SU-DHL-6 (cell line): ENCODE data around the gene DLGAP3.

Source experiments
- H2AFZ ChIP-seq: fragments of 200-600 bp; sonication (generic); 2 replicates; pipeline ENCODE4 v1.6.1; 2014; ENCODE audit warnings: low read depth, mild to moderate bottlenecking, moderate library complexity, mixed read lengths, antibody characterized with exemption, low read length; ENCODE audit not compliant: severe bottlenecking
- H3F3A ChIP-seq: fragments of 200-600 bp; shearing (Covaris generic); 2 replicates; pipeline ENCODE4 v1.6.0; 2016; ENCODE audit warnings: antibody characterized with exemption, mild to moderate bottlenecking; ENCODE audit not compliant: insufficient read depth
- H3K27ac ChIP-seq: fragments of 200-600 bp; sonication (generic); 2 replicates; pipeline ENCODE4 v1.5.1; 2016; ENCODE audit warnings: low read depth, mild to moderate bottlenecking, low read length, moderate library complexity, mixed read lengths
- H3K27me3 ChIP-seq: fragments of 200-600 bp; sonication (generic), shearing (Covaris generic); 2 replicates; pipeline ENCODE4 v1.6.0; 2014; ENCODE audit warnings: mild to moderate bottlenecking, low read length
- H3K36me3 ChIP-seq: fragments of 200-600 bp; sonication (generic); 2 replicates; pipeline ENCODE4 v1.6.1; 2014; ENCODE audit warnings: mild to moderate bottlenecking, low read length, mixed read lengths
- H3K4me2 ChIP-seq: fragments of 300-600, 200-600 bp; shearing (Covaris generic), sonication (generic); 2 replicates; pipeline ENCODE4 v1.6.0; 2014; ENCODE audit warnings: low read length, low read depth, mild to moderate bottlenecking; ENCODE audit not compliant: poor library complexity, severe bottlenecking
- H3K4me3 ChIP-seq: fragments of 200-600 bp; sonication (generic); 2 replicates; pipeline ENCODE4 v1.5.1; 2014; ENCODE audit warnings: antibody characterized with exemption, low read length, mild to moderate bottlenecking, mixed read lengths; ENCODE audit not compliant: insufficient read depth, poor library complexity, severe bottlenecking
- H3K79me2 ChIP-seq: fragments of 200-600 bp; sonication (generic); 2 replicates; pipeline ENCODE4 v1.6.1; 2014; ENCODE audit warnings: mild to moderate bottlenecking, low read length, moderate library complexity; ENCODE audit not compliant: insufficient read depth
- H3K9ac ChIP-seq: fragments of 200-600 bp; sonication (generic); 2 replicates; pipeline ENCODE4 v1.7.0; 2014; ENCODE audit warnings: mild to moderate bottlenecking, low read length
- H3K9me2 ChIP-seq: fragments of 200-600 bp; sonication (generic); replicated peaks from 2 replicates; pipeline ENCODE4 v1.6.1; 2014; ENCODE audit warnings: low read length; ENCODE audit not compliant: insufficient read depth
- H3K9me3 ChIP-seq: fragments of 200-600 bp; sonication (generic); 2 replicates; pipeline ENCODE4 v1.6.1; 2014; ENCODE audit warnings: low read length, mixed read lengths; ENCODE audit not compliant: insufficient read depth
- H4K20me1 ChIP-seq: fragments of 200-600 bp; sonication (generic); 2 replicates; pipeline ENCODE4 v1.6.1; 2014; ENCODE audit warnings: low read depth, mild to moderate bottlenecking, antibody characterized with exemption, low read length, moderate library complexity, mixed read lengths
- CTCF ChIP-seq: fragments of 200-600 bp; sonication (generic); IDR thresholded peaks from one replicate; pipeline ENCODE4 v1.5.1; 2017; ENCODE audit warnings: antibody characterized with exemption, mild to moderate bottlenecking, low read length, moderate library complexity; ENCODE audit not compliant: insufficient read depth, poor library complexity, severe bottlenecking
- EZH2phosphoT487 ChIP-seq: fragments of 200-600 bp; sonication (generic), shearing (Covaris generic); conservative IDR thresholded peaks from 2 replicates; pipeline ENCODE4 v1.6.1; 2018; ENCODE audit warnings: mild to moderate bottlenecking, antibody characterized with exemption, low read length, moderate library complexity, mixed read lengths

The DLGAP3 gene

GRCh38 chr1:34976384-34977209, 47.1 kb upstream of the DLGAP3 start:
- no peaks in the 10 kb centered on the region for H3F3A ChIP-seq
- no peak overlapping the region for H3K9ac ChIP-seq
- H3K36me3 ChIP-seq: peaks cover 4% of the 10 kb centered on the region; the same call in 1 of the 2 replicates
- H3K27me3 ChIP-seq: no peaks in the 10 kb centered on the region
- no peak overlapping the region for H3K27ac ChIP-seq
- H3K9me2 ChIP-seq: no peaks in the 10 kb centered on the region
- no peak overlapping the region for H3K4me2 ChIP-seq
- no peaks in the 10 kb centered on the region for H3K79me2 ChIP-seq
- H3K4me3 ChIP-seq: no peak overlapping the region
- no peaks in the 10 kb centered on the region for H4K20me1 ChIP-seq
- TF ChIP-seq CTCF (no peak), EZH2phosphoT487 (no peak)
- no peak overlapping the region for H2AFZ ChIP-seq
- H3K9me3 ChIP-seq: no peaks in the 10 kb centered on the region

DNA sequence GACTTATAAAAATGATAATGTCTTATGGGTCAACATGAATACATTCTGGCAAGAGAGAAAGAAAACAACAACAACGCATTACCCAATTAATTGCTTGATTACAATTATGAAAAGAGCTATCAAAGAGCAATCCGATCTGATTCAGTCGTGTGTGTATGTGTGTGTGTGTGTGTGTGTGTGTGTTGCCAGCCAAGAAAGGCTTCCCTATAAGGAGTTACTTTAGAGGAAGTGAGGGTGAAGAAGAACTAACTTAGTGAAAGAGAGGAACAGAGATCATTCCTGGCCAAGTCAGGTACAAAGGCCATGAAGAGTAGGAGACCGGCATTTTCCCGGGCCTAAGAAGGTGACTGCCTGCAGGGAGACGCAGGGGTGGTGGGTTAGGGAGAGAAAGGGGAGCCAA, 46.3 kb upstream of the DLGAP3 start:
- Histone ChIP-seq H2AFZ (no peak overlapping the region), H3K27me3 (no peaks in the 10 kb centered on the region), H4K20me1 (no peaks in the 10 kb centered on the region), H3K4me3 (no peak overlapping the region), H3K9ac (no peak overlapping the region), H3K27ac (no peak overlapping the region), H3K9me2 (no peaks in the 10 kb centered on the region), H3F3A (no peaks in the 10 kb centered on the region), H3K79me2 (no peaks in the 10 kb centered on the region), H3K36me3 (no peaks in the 10 kb centered on the region), H3K9me3 (no peaks in the 10 kb centered on the region), H3K4me2 (no peak overlapping the region)
- no peak for TF ChIP-seq CTCF
- TF ChIP-seq EZH2phosphoT487: no peak

DNA sequence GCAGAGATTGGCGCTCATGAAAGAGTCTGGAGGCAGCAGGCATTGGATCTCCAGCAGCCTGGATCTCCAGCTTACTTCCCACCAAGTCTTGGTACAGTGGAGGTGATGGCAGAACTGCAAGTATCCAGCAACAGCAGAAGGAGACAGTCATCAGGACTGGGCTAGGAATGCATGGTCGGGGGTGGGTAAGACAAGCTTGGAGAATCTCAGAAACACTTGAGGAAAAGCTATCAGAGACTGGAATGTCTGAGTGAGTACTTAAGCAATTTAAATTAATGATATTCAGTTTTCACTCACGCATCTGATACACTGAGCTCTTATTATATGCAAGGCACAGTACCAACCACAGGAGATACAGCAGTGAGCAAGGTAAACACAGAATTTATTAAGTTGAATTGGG, 45.9 kb upstream of the DLGAP3 start:
- Histone ChIP-seq H4K20me1 (no peaks in the 10 kb centered on the region), H3K4me3 (no peak overlapping the region), H3K4me2 (no peak overlapping the region), H3F3A (no peaks in the 10 kb centered on the region), H2AFZ (no peak overlapping the region), H3K36me3 (no peaks in the 10 kb centered on the region), H3K9me3 (no peaks in the 10 kb centered on the region), H3K27ac (no peak overlapping the region), H3K9me2 (no peaks in the 10 kb centered on the region), H3K9ac (no peak overlapping the region), H3K27me3 (no peaks in the 10 kb centered on the region), H3K79me2 (no peaks in the 10 kb centered on the region)
- TF ChIP-seq CTCF: no peak
- TF ChIP-seq EZH2phosphoT487: no peak
